ENCODE data around the gene IQSEC1.

Gene IQSEC1

DNA sequence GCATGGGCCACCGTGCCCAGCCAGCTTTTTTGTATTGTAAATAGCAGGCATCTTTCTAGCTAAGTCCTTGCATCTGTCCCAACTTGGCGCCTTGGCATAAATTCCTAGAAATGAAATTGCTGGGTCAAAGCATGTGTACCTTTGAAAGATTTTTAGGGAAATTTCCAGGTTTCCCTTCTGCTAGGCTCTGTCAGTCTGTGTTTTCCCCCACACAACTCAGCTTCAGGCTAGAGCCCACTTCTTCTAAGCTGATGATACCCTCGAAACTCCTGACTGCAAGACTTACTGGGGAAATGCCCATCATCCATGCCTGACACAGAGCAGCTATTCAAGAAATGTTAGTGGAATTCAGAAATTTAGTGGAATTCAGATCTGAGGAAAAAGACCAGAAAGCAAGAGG, 221.0 kb downstream of the IQSEC1 start:
- H3K4me3 ChIP-seq (replicated peaks in 1 of 2; ENCODE audit: low read depth in 2 of 2, low read length in 2 of 2): no peak overlapping the region
- DNase-seq (ENCODE audit: low read depth in 2 of 2): no peak
- TF ChIP-seq, protein P1, sequence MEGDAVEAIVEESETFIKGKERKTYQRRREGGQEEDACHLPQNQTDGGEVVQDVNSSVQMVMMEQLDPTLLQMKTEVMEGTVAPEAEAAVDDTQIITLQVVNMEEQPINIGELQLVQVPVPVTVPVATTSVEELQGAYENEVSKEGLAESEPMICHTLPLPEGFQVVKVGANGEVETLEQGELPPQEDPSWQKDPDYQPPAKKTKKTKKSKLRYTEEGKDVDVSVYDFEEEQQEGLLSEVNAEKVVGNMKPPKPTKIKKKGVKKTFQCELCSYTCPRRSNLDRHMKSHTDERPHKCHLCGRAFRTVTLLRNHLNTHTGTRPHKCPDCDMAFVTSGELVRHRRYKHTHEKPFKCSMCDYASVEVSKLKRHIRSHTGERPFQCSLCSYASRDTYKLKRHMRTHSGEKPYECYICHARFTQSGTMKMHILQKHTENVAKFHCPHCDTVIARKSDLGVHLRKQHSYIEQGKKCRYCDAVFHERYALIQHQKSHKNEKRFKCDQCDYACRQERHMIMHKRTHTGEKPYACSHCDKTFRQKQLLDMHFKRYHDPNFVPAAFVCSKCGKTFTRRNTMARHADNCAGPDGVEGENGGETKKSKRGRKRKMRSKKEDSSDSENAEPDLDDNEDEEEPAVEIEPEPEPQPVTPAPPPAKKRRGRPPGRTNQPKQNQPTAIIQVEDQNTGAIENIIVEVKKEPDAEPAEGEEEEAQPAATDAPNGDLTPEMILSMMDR (IDR thresholded peaks at IDR 0.05; ENCODE audit: low read depth, low read length): no peak

All from cardiac fibroblast (primary cell).